GM18511 (cell line): ENCODE measurements around the gene FERD3L.

Experiments used
- ATAC-seq: cut with Tn5 transposase; IDR thresholded peaks from one replicate; pipeline ENCODE4 v1.9.1; 2021; ENCODE audit warnings: mild to moderate bottlenecking, moderate library complexity; ENCODE audit not compliant: unreplicated experiment

Gene FERD3L

GRCh38 chr7:19101472-19101871 lies 43.7 kb downstream of the FERD3L start:
- no peak for ATAC-seq

GRCh38 chr7:19099924-19100323 lies 45.3 kb downstream of the FERD3L start:
- no peak for ATAC-seq

- no peak for ATAC-seq
These were observed 46.0 kb downstream of the FERD3L start for GRCh38 chr7:19099194-19099593.

- ATAC-seq, result no peak
These were observed 46.7 kb downstream of the FERD3L start for GRCh38 chr7:19098510-19098909.

- no peak for ATAC-seq
These were observed 47.8 kb downstream of the FERD3L start for GRCh38 chr7:19097165-19098055.

- ATAC-seq, result no peak
These were observed 49.8 kb downstream of the FERD3L start for GRCh38 chr7:19095353-19095860.
